Measurements from ENCODE around the gene HFE. TPM values are rescaled to one million over a fixed set of nuclear protein-coding genes. Genes with fewer than 3 reads are reported as not detected.
A peak's percentile ranks its signal among the peaks of the same experiment; 100 is the strongest.

Gene HFE
- total RNA-seq, 2 donors from 2014 or later, result 2.0 to 5.4 TPM

DNA sequence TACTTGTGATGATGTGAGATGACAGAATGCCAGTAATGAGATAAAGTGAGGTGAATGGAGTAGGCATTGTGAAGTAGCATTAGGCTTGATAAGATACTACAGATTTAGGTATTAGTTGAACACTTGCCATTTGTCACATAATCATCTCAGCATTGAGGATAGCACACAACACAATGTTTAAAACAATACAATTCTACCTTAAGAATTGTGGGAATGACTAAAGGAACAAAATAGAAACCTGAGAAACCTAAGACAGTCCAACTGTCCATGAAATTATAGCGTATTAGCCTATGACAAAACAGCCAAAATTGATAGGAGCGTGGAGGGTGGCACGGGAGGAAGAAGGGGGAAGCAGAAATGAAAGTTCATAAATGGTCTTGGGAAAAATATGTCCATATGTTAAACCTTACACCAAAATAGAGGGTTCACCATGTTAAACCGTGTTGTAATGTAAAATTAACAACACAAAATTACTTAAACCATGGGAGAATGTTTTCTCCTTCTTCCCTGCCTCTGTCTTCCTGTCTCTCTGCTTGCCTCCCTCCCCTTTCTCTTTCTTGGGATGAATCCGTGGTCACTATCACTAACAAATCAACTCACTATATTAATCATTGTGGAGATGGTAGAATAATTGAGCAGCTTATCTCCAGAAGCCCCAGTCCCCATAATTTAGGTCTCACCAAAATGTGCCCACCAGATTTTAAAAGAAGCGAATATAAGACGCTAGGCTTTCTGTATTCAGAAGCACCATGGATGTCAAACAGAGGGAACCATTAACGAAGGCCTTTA, 33.0 kb upstream of the HFE start:
- peak overlapping the region in 1 of 2 donors; percentile 50 for H3K4me3 ChIP-seq
- peak overlapping the region; percentile 84 to 96 (median 95) for H3K27ac ChIP-seq
- peaks cover 8% of the 10 kb centered on the region for H3K4me1 ChIP-seq
- no peaks in the 10 kb centered on the region for H3K36me3 ChIP-seq (replicated peaks in 1 of 2; ENCODE audit: insufficient read depth in 1 of 2, low read depth in 2 of 2)
- ATAC-seq, result peak; percentile 0
- DNase-seq, result no peak
- 29 to 32% methylated on average over 8 of the region's 8 CpGs for WGBS, 2 donors
- intact Hi-C loops (cut with DNase I), result no loop called here
- TF ChIP-seq POLR2A (IDR thresholded peaks at IDR 0.05), result peak in 1 of 3 donors; percentile 7
- TF ChIP-seq, protein P1, sequence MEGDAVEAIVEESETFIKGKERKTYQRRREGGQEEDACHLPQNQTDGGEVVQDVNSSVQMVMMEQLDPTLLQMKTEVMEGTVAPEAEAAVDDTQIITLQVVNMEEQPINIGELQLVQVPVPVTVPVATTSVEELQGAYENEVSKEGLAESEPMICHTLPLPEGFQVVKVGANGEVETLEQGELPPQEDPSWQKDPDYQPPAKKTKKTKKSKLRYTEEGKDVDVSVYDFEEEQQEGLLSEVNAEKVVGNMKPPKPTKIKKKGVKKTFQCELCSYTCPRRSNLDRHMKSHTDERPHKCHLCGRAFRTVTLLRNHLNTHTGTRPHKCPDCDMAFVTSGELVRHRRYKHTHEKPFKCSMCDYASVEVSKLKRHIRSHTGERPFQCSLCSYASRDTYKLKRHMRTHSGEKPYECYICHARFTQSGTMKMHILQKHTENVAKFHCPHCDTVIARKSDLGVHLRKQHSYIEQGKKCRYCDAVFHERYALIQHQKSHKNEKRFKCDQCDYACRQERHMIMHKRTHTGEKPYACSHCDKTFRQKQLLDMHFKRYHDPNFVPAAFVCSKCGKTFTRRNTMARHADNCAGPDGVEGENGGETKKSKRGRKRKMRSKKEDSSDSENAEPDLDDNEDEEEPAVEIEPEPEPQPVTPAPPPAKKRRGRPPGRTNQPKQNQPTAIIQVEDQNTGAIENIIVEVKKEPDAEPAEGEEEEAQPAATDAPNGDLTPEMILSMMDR (IDR thresholded peaks at IDR 0.05), result no peak
- H3K27me3 ChIP-seq, result no peaks in the 10 kb centered on the region
- H3K9me3 ChIP-seq, result no peaks in the 10 kb centered on the region

DNA sequence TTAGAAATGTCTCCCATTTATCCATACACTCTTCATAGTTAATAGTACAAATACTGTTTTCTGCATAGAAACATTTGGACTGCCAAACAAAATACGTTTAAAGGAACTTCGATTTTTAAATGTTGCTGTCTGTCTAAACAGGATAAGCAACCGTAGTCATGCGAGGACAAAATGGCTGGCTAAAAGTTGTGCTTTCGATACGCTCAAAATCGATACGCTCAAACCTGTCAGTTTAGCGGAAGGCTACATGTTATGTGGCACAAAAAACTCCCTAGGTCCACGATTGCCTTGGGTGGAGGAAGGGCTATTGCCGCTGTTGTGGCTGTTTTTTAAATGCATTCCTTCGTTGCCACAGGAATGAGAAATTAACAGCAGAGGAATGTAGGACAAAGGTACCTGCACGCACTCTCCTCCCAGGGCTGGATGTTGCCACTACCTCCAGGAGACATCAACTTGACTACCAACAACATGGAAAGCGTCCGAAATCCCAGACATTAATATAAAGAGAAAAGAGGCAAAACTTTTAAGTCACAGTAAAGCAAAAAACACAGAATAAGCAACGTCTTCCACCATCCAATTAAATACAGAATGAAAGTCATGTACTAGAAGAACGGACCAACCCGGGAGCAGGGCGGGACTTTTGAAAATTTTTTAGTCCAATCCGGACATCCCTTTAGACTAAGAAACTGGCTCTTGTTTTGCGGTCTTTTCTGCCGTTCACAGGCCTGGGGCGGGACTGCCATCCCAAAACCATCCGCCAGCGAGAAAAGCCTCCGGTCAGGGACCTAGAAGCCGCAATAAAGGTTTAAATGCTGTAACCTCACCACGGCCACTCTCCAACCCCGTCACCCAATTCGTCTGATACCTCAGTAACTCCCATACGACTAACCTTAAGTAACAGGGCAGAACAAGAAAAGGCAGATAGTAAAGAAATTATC, 32.2 kb upstream of the HFE start:
- Histone ChIP-seq H3K27me3 (no peaks in the 10 kb centered on the region), H3K27ac (peak overlapping the region; percentile 84 to 96 (median 95)), H3K9me3 (no peaks in the 10 kb centered on the region), H3K4me3 (peak overlapping the region; percentile 35 to 50), H3K36me3 (replicated peaks in 1 of 2; ENCODE audit: insufficient read depth in 1 of 2, low read depth in 2 of 2) (no peaks in the 10 kb centered on the region), H3K4me1 (peaks cover 8% of the 10 kb centered on the region)
- intact Hi-C loops (cut with DNase I), result no loop called here
- ATAC-seq, result peak; percentile 77
- TF ChIP-seq, protein P1 (IDR thresholded peaks at IDR 0.05), result peak in 3 of 7 experiments; percentile 32 to 41 (median 32)
- TF ChIP-seq POLR2A (IDR thresholded peaks at IDR 0.05), result peak; percentile 30 to 78 (median 53)
- 0 to 1% methylated on average over 31 of the region's 31 CpGs for WGBS, 2 donors
- peak; percentile 86 to 94 (median 88) for DNase-seq

DNA sequence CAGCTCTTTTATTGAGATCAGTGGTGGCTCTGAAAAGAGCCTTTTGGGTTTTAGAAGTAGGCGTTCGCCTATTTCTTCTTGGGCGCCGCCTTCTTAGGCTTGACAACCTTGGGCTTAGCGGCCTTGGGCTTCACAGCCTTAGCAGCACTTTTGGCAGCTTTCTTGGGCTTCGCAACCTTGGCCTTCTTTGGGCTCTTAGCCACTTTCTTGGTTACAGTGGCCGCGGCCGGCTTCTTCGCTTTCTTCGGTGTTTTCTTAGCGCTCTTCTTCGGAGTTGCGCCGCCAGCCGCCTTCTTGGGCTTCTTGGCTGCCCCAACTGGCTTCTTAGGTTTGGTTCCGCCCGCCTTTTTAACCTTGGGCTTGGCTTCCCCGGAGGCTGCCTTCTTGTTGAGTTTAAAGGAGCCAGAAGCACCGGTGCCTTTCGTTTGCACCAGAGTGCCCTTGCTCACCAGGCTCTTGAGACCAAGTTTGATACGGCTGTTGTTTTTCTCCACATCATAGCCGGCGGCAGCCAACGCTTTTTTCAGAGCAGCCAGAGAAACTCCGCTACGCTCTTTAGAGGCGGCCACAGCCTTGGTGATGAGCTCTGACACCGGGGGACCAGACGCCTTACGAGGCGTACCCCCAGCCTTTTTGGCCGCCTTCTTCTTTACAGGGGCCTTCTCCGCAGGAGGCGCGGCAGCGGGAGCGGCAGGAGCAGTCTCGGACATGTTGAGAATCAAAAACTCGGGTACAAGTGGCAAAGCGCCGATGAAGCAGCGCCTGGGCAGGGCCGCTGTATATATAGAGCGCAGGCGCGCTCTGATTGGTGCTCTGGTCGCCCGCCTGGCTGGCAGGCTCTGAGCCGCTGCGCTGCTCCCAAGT, 31.3 kb upstream of the HFE start:
- intact Hi-C loops (cut with DNase I), result no loop called here

More for the DNA sequence above, 31.3 kb upstream of the HFE start:
- H3K36me3 ChIP-seq (replicated peaks in 1 of 2; ENCODE audit: insufficient read depth in 1 of 2, low read depth in 2 of 2), result no peaks in the 10 kb centered on the region
- peak; percentile 89 to 94 (median 92) for DNase-seq
- no peaks in the 10 kb centered on the region for H3K27me3 ChIP-seq
- H3K4me3 ChIP-seq, result peak overlapping the region; percentile 14 to 50
- peak; percentile 97 to 100 (median 99) for TF ChIP-seq POLR2A (IDR thresholded peaks at IDR 0.05)
- TF ChIP-seq, protein P1 (IDR thresholded peaks at IDR 0.05), result no peak
- peak; percentile 83 for ATAC-seq
- peaks cover 8% of the 10 kb centered on the region for H3K4me1 ChIP-seq
- 0 to 1% methylated on average over 50 of the region's 51 CpGs for WGBS, 2 donors
- H3K9me3 ChIP-seq, result no peaks in the 10 kb centered on the region
- H3K27ac ChIP-seq, result peak overlapping the region; percentile 84 to 96 (median 95)
